ENCODE results near the gene UQCRH.
A peak's percentile ranks its signal among the peaks of the same experiment; 100 is the strongest.
"Not testable (repeated sequence)": the region's sequence is repeated elsewhere in the genome, so short reads cannot be mapped to it uniquely, and the experiment has no call there.

The UQCRH gene

GRCh38 chr1:46334030-46334384, 30.5 kb downstream of the UQCRH start:
- no peak for FAIRE-seq

GRCh38 chr1:46335081-46335480, 31.6 kb downstream of the UQCRH start:
- no peak for FAIRE-seq

- FAIRE-seq = not testable (repeated sequence)
Measured at GRCh38 chr1:46337409-46337808, 33.9 kb downstream of the UQCRH start.

GRCh38 chr1:46340404-46341221, 37.1 kb downstream of the UQCRH start, which contains the start of gene NSUN4:
Gene NSUN4, plus strand, starts transcription at chr1:46340807. Its CDS starts 20 bp downstream, at chr1:46340827.
- peak; percentile 56 for FAIRE-seq

GRCh38 chr1:46341222-46342083, 38.0 kb downstream of the UQCRH start:
- FAIRE-seq = no peak

GRCh38 chr1:46342084-46342656, 38.7 kb downstream of the UQCRH start:
- no peak for FAIRE-seq

GRCh38 chr1:46342677-46343350, 39.3 kb downstream of the UQCRH start:
- no peak for FAIRE-seq

GRCh38 chr1:46343351-46343695, 39.8 kb downstream of the UQCRH start:
- no peak for FAIRE-seq

GRCh38 chr1:46343705-46344104, 40.2 kb downstream of the UQCRH start:
- no peak for FAIRE-seq

- no peak for FAIRE-seq
Measured at GRCh38 chr1:46344481-46344880, 41.0 kb downstream of the UQCRH start.

GRCh38 chr1:46345281-46345680, 41.8 kb downstream of the UQCRH start:
- no peak for FAIRE-seq

GRCh38 chr1:46352363-46352762, 48.9 kb downstream of the UQCRH start:
- no peak for FAIRE-seq

- FAIRE-seq = not testable (repeated sequence)
Measured at GRCh38 chr1:46355920-46356319, 52.4 kb downstream of the UQCRH start.

- FAIRE-seq = no peak
Measured at GRCh38 chr1:46362158-46362557, 58.7 kb downstream of the UQCRH start.

- no peak for FAIRE-seq
Measured at GRCh38 chr1:46363121-46363520, 59.6 kb downstream of the UQCRH start.

GRCh38 chr1:46364612-46365011, 61.1 kb downstream of the UQCRH start:
- no peak for FAIRE-seq

GRCh38 chr1:46365796-46366195, 62.3 kb downstream of the UQCRH start:
- FAIRE-seq = not testable (repeated sequence)

Measured in A204.1 (cell line).